PC-3 (cell line): ENCODE measurements around the gene TGM4. TPM values are rescaled to one million over a fixed set of nuclear protein-coding genes. Genes with fewer than 3 reads are reported as not detected.

Source experiments
- ATAC-seq: fragments of 200-7000 bp; cut with Tn5 transposase; 2 replicates; pipeline ENCODE4 v1.9.1; 2020; ENCODE audit warnings: mild to moderate bottlenecking, moderate library complexity
- BruUV-seq: library from RNA; stranded (reverse); fragments of 400-500 nt; replicated peaks from 2 replicates; lab custom pipeline; 2021; lab: Mats Ljungman, UMichigan
- CTCF ChIA-PET: fragments of 300-600 bp; sonication (Branson Sonifier 250); formaldehyde crosslinking; loops from one replicate; lab custom pipeline; 2022; ENCODE audit warnings: antibody characterized with exemption; lab: Charles Lee
- POLR2A ChIA-PET: fragments of 300-600 bp; sonication (Branson Sonifier 250); formaldehyde crosslinking; loops from one replicate; lab custom pipeline; 2022; ENCODE audit warnings: antibody characterized with exemption; ENCODE audit not compliant: unreplicated experiment; lab: Charles Lee
- DNase-seq: peaks from one replicate; pipeline ENCODE4 v3.0.0-alpha.2; 2015
- H2AFZ ChIP-seq: fragments of 300-600 bp; sonication (generic); 2 replicates; pipeline ENCODE4 v1.6.0; 2016; ENCODE audit warnings: antibody characterized with exemption, low read length
- H3F3A ChIP-seq: fragments of 300-600 bp; sonication (generic); one replicate; pipeline ENCODE4 v1.6.0; 2017; ENCODE audit warnings: antibody characterized with exemption, low read length, control low read depth, mild to moderate bottlenecking; ENCODE audit not compliant: unreplicated experiment
- H3K27ac ChIP-seq: fragments of 300-600 bp; sonication (generic); 2 replicates; pipeline ENCODE4 v1.5.1; 2016; ENCODE audit warnings: mild to moderate bottlenecking, low read length
- H3K27me3 ChIP-seq: fragments of 300-600 bp; sonication (generic); 2 replicates; pipeline ENCODE4 v1.6.1; 2016; ENCODE audit warnings: low read length, mixed read lengths
- H3K36me3 ChIP-seq: fragments of 300-600 bp; sonication (generic); 2 replicates; pipeline ENCODE4 v1.6.1; 2016; ENCODE audit warnings: low read depth, mixed run types, low read length, mixed read lengths
- H3K4me1 ChIP-seq: fragments of 300-600 bp; sonication (generic); 2 replicates; pipeline ENCODE4 v1.5.1; 2016; ENCODE audit warnings: low read length; ENCODE audit not compliant: insufficient read depth
- H3K4me2 ChIP-seq: fragments of 300-600 bp; sonication (generic); 2 replicates; pipeline ENCODE4 v1.6.0; 2016; ENCODE audit warnings: low read length
- H3K4me3 ChIP-seq: fragments of 300-600 bp; sonication (generic); 2 replicates; pipeline ENCODE4 v1.5.1; 2016; ENCODE audit warnings: mild to moderate bottlenecking, low read length, mixed read lengths
- H3K79me2 ChIP-seq: fragments of 300-600 bp; sonication (generic); 2 replicates; pipeline ENCODE4 v1.6.1; 2017; ENCODE audit warnings: low read length, mixed read lengths
- H3K9ac ChIP-seq: fragments of 300-600 bp; sonication (generic); 2 replicates; pipeline ENCODE4 v1.6.0; 2016; ENCODE audit warnings: mild to moderate bottlenecking, low read length
- H3K9me2 ChIP-seq: fragments of 300-600 bp; sonication (generic); replicated peaks from 2 replicates; pipeline ENCODE4 v1.6.1; 2016; ENCODE audit warnings: mixed run types, low read length, mixed read lengths
- H3K9me3 ChIP-seq: fragments of 300-600 bp; sonication (generic); 2 replicates; pipeline ENCODE4 v1.6.1; 2016; ENCODE audit warnings: low read length, mixed read lengths
- H4K20me1 ChIP-seq: fragments of 300-600 bp; sonication (generic); 2 replicates; pipeline ENCODE4 v1.6.1; 2016; ENCODE audit warnings: low read length, mixed read lengths
- CTCF ChIP-seq: fragments of 300-600 bp; sonication (generic); conservative IDR thresholded peaks from 2 replicates; pipeline ENCODE4 v1.5.1; 2017; ENCODE audit warnings: antibody characterized with exemption, low read depth, mild to moderate bottlenecking, low read length
- EZH2 ChIP-seq: fragments of 300-600 bp; sonication (generic); IDR thresholded peaks from one replicate; pipeline ENCODE4 v1.6.1; 2017; ENCODE audit warnings: antibody characterized with exemption, mild to moderate bottlenecking, low read length; ENCODE audit not compliant: unreplicated experiment
- EZH2phosphoT487 ChIP-seq: fragments of 300-600 bp; sonication (generic); IDR thresholded peaks from 2 replicates; pipeline ENCODE4 v1.6.1; 2018; ENCODE audit warnings: mild to moderate bottlenecking, antibody characterized with exemption, low read length, borderline replicate concordance
- intact Hi-C: fragments of 100-400 bp; cut with micrococcal nuclease; formaldehyde crosslinking; loops from 2 replicates; pipeline ENCODE4 v1.9.0; 2023
- total RNA-seq: library from RNA; depleted of rRNA; stranded (reverse); fragments of >200 nt; gene quantifications from 2 replicates; pipeline ENCODE4 v1.2.3, GENCODE V29; 2014

TGM4 gene
- total RNA-seq, 1 experiment from 2014 or later: 1.2 TPM

- Histone ChIP-seq H3K9me2 (no peaks in the 10 kb centered on the region), H3K4me1 (peaks cover 13% of the 10 kb centered on the region), H3K4me3 (no peak overlapping the region), H3K9me3 (no peaks in the 10 kb centered on the region), H3K4me2 (peak overlapping the region; percentile 5), H3K27ac (peak overlapping the region; percentile 68), H3K36me3 (no peaks in the 10 kb centered on the region), H4K20me1 (no peaks in the 10 kb centered on the region), H3F3A (no peaks in the 10 kb centered on the region), H3K9ac (peak overlapping the region; percentile 35; the same call in 1 of the 2 replicates), H3K79me2 (no peaks in the 10 kb centered on the region), H3K27me3 (no peaks in the 10 kb centered on the region), H2AFZ (peak overlapping the region; percentile 32; the same call in 1 of the 2 replicates)
- intact Hi-C loops: no loop called here
- peak; percentile 66 for DNase-seq
- no TSS peak for BruUV-seq
- ChIA-PET POLR2A (no interaction called here), CTCF (interaction anchor here (0.6 kb wide), 1 partner anchor 15 kb away, joined by 4 read pairs; no protein-coding TSS in a partner anchor)
- TF ChIP-seq EZH2phosphoT487 (no peak), CTCF (no peak), EZH2 (no peak)
- ATAC-seq: peak; percentile 83
Observed at GRCh38 chr3:44893097-44893496, 18.7 kb downstream of the TGM4 start.

DNA sequence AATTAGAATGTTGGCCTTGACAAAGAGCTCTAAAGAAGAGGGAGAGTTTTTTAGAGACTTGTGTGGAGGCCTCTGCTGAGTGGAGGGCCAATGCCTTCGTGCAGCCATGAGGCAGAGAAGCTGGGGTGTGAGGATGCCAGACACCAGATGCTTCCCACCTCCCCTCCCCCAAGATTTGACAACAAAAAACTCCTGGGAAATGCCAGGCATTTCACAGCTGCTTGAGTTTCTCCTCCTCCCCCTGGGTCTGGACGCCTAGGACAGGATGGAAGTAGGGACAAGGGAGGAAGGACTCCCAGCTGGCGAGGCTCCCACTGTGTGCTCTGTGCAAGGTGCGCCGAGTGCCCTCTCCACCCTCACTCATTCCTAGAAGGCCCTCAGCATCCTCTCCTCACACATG lies 20.1 kb downstream of the TGM4 start:
- Histone ChIP-seq H3K4me2 (no peak overlapping the region), H3K36me3 (no peaks in the 10 kb centered on the region), H3K27ac (no peak overlapping the region), H2AFZ (no peak overlapping the region), H3K9me3 (no peaks in the 10 kb centered on the region), H3K4me3 (no peak overlapping the region), H3F3A (no peaks in the 10 kb centered on the region), H3K9ac (no peak overlapping the region), H3K79me2 (no peaks in the 10 kb centered on the region), H3K4me1 (peaks cover 13% of the 10 kb centered on the region), H3K27me3 (no peaks in the 10 kb centered on the region), H4K20me1 (no peaks in the 10 kb centered on the region), H3K9me2 (no peaks in the 10 kb centered on the region)
- ATAC-seq (no peak), DNase-seq (no peak)
- ChIA-PET CTCF (no interaction called here), POLR2A (no interaction called here)
- intact Hi-C loops: no loop called here
- TF ChIP-seq EZH2 (no peak), EZH2phosphoT487 (no peak), CTCF (no peak)
- BruUV-seq: no TSS peak

DNA sequence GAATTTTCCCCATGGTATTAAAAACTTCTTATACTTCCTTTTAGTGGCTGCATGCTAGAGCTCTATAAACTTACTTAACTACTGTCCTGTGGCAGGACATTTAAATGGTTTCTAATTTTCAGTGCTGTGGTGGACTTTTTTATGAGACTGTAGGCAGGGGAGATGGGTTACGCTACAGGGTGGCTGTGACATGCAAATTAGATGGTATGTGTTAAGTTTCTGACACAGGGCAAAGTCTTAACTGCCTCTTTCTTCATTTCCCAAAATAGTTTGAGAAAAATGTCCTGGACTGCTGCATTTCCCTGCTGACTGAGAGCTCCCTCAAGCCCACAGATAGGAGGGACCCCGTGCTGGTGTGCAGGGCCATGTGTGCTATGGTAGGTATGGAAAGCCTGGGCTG lies 22.0 kb downstream of the TGM4 start:
- no peak for DNase-seq
- no peak for TF ChIP-seq EZH2phosphoT487
- no peak for TF ChIP-seq CTCF
- no peak for TF ChIP-seq EZH2
- Histone ChIP-seq H3K9ac (no peak overlapping the region), H3K9me2 (no peaks in the 10 kb centered on the region), H3F3A (no peaks in the 10 kb centered on the region), H3K4me1 (peaks cover 13% of the 10 kb centered on the region), H3K4me2 (no peak overlapping the region), H3K79me2 (no peaks in the 10 kb centered on the region), H3K9me3 (no peaks in the 10 kb centered on the region), H3K4me3 (no peak overlapping the region), H4K20me1 (no peaks in the 10 kb centered on the region), H3K27me3 (no peaks in the 10 kb centered on the region), H2AFZ (no peak overlapping the region), H3K27ac (no peak overlapping the region), H3K36me3 (no peaks in the 10 kb centered on the region)
- CTCF ChIA-PET: no interaction called here
- intact Hi-C loops: no loop called here
- BruUV-seq: no TSS peak
- POLR2A ChIA-PET: no interaction called here
- no peak for ATAC-seq
